Fibroblast of lung (primary cell): ENCODE results near the gene TCF7L1.

Experiments
- EZH2 ChIP-seq: IDR thresholded peaks from 2 replicates; pipeline ENCODE4 v1.5.1; 2012; ENCODE audit warnings: low read length, control low read depth, mild to moderate bottlenecking; ENCODE audit errors: missing control alignments
- TF ChIP-seq, protein P1 (sequence below), 2 donors: IDR thresholded peaks in 1 of 2; conservative IDR thresholded peaks in 1 of 2; 1 replicate in 1 of 2; 2 replicates in 1 of 2; pipeline ENCODE4 v1.5.1; 2011 to 2012; ENCODE audit warnings: low read length in 2 of 2, control low read depth in 1 of 2, inconsistent platforms in 1 of 2, low read depth in 1 of 2, mild to moderate bottlenecking in 1 of 2

- TF ChIP-seq, protein P1, sequence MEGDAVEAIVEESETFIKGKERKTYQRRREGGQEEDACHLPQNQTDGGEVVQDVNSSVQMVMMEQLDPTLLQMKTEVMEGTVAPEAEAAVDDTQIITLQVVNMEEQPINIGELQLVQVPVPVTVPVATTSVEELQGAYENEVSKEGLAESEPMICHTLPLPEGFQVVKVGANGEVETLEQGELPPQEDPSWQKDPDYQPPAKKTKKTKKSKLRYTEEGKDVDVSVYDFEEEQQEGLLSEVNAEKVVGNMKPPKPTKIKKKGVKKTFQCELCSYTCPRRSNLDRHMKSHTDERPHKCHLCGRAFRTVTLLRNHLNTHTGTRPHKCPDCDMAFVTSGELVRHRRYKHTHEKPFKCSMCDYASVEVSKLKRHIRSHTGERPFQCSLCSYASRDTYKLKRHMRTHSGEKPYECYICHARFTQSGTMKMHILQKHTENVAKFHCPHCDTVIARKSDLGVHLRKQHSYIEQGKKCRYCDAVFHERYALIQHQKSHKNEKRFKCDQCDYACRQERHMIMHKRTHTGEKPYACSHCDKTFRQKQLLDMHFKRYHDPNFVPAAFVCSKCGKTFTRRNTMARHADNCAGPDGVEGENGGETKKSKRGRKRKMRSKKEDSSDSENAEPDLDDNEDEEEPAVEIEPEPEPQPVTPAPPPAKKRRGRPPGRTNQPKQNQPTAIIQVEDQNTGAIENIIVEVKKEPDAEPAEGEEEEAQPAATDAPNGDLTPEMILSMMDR (conservative IDR thresholded peaks at IDR 0.05 in 1 of 2, IDR thresholded peaks at IDR 0.05 in 1 of 2; ENCODE audit: low read depth in 1 of 2, low read length in 2 of 2): no peak
- no peak for TF ChIP-seq EZH2
Measured at GRCh38 chr2:85248773-85249509, 115.7 kb downstream of the TCF7L1 start.
